22Rv1 (cell line): ENCODE data around the gene ABCA9.

Experiments used
- H3K27ac ChIP-seq: fragments of 450-650 bp; 2 replicates; pipeline ENCODE4 v1.5.1; 2017
- CTCF ChIP-seq: fragments of 450-650 bp; IDR thresholded peaks from 2 replicates; pipeline ENCODE4 v1.5.1; 2017; ENCODE audit warnings: mild to moderate bottlenecking
- ZFX ChIP-seq: fragments of 450-650 bp; IDR thresholded peaks from 2 replicates; pipeline ENCODE4 v1.6.1; 2017; ENCODE audit warnings: antibody characterized with exemption, borderline replicate concordance

The ABCA9 gene

GRCh38 chr17:69057280-69057679 is 3.4 kb downstream of the ABCA9 start:
- no peak for TF ChIP-seq CTCF
- no peak for TF ChIP-seq ZFX
- no peak overlapping the region for H3K27ac ChIP-seq

- H3K27ac ChIP-seq: no peak overlapping the region
- TF ChIP-seq CTCF (no peak), ZFX (no peak)
These were observed 4.4 kb downstream of the ABCA9 start for GRCh38 chr17:69056179-69056823.

- no peak overlapping the region for H3K27ac ChIP-seq
- no peak for TF ChIP-seq ZFX
- TF ChIP-seq CTCF: no peak
These were observed 5.4 kb downstream of the ABCA9 start for GRCh38 chr17:69055334-69055733.

- TF ChIP-seq CTCF (no peak), ZFX (no peak)
- H3K27ac ChIP-seq: no peak overlapping the region
These were observed 9.5 kb downstream of the ABCA9 start for GRCh38 chr17:69050999-69051775.

- TF ChIP-seq ZFX: no peak
- TF ChIP-seq CTCF: no peak
- H3K27ac ChIP-seq: no peak overlapping the region
These were observed 12.1 kb downstream of the ABCA9 start for GRCh38 chr17:69048634-69049033.

- no peak overlapping the region for H3K27ac ChIP-seq
- TF ChIP-seq CTCF (no peak), ZFX (no peak)
These were observed 13.1 kb downstream of the ABCA9 start for GRCh38 chr17:69047368-69048263.
